OCI-LY7 (cell line): ENCODE data around the gene MAP3K2. TPM values are rescaled to one million over a fixed set of nuclear protein-coding genes. Genes with fewer than 3 reads are reported as not detected.
A peak's percentile ranks its signal among the peaks of the same experiment; 100 is the strongest.

Experiments used
- BruUV-seq: library from RNA; stranded (reverse); fragments of 400-500 nt; replicated peaks from 2 replicates; lab custom pipeline; 2021; lab: Mats Ljungman, UMichigan
- CTCF ChIA-PET: fragments of 300-600 bp; sonication (Branson Sonifier 250); formaldehyde crosslinking; loops from one replicate; lab custom pipeline; 2022; ENCODE audit warnings: antibody characterized with exemption; ENCODE audit not compliant: unreplicated experiment; lab: Charles Lee
- POLR2A ChIA-PET: fragments of 300-600 bp; sonication (Branson Sonifier 250); formaldehyde crosslinking; loops from one replicate; lab custom pipeline; 2022; ENCODE audit warnings: antibody characterized with exemption; lab: Charles Lee
- DNase-seq: peaks from one replicate; pipeline ENCODE4 v3.0.0-alpha.2; 2015; ENCODE audit warnings: low spot score
- H2AFZ ChIP-seq: fragments of 200-600 bp; sonication (generic), shearing (Covaris generic); 2 replicates; pipeline ENCODE4 v1.6.1; 2014; ENCODE audit warnings: mild to moderate bottlenecking, antibody characterized with exemption, low read length, moderate library complexity
- H3K27ac ChIP-seq: fragments of 200-600 bp; sonication (generic); 2 replicates; pipeline ENCODE4 v1.5.1; 2014; ENCODE audit warnings: mixed run types, low read depth, mild to moderate bottlenecking, moderate library complexity, low read length, inconsistent platforms; ENCODE audit not compliant: poor library complexity, severe bottlenecking
- H3K36me3 ChIP-seq: fragments of 200-600 bp; sonication (generic); 2 replicates; pipeline ENCODE4 v1.6.1; 2014; ENCODE audit warnings: mild to moderate bottlenecking, antibody characterized with exemption, low read length, moderate library complexity, mixed read lengths; ENCODE audit not compliant: insufficient read depth
- H3K4me1 ChIP-seq: fragments of 200-600 bp; sonication (generic); 2 replicates; pipeline ENCODE4 v1.5.1; 2014; ENCODE audit warnings: mild to moderate bottlenecking, low read length; ENCODE audit not compliant: insufficient read depth, poor library complexity, severe bottlenecking
- H3K4me2 ChIP-seq: fragments of 200-600 bp; sonication (generic); 2 replicates; pipeline ENCODE4 v1.6.1; 2014; ENCODE audit warnings: mild to moderate bottlenecking, low read length
- H3K4me3 ChIP-seq: fragments of 200-600 bp; sonication (generic); 2 replicates; pipeline ENCODE4 v1.5.1; 2014; ENCODE audit warnings: mild to moderate bottlenecking, low read depth, low read length; ENCODE audit not compliant: poor library complexity, severe bottlenecking
- H3K79me2 ChIP-seq: fragments of 200-600 bp; sonication (generic); 2 replicates; pipeline ENCODE4 v1.6.1; 2016; ENCODE audit warnings: low read depth, mild to moderate bottlenecking, low read length, moderate library complexity, mixed read lengths; ENCODE audit not compliant: insufficient read depth
- H3K9me2 ChIP-seq: fragments of 200-600 bp; sonication (generic); 2 replicates; pipeline ENCODE4 v1.6.1; 2016; ENCODE audit warnings: mild to moderate bottlenecking, low read length, mixed read lengths; ENCODE audit not compliant: insufficient read depth
- H3K9me3 ChIP-seq: fragments of 200-600 bp; sonication (generic); 2 replicates; pipeline ENCODE4 v1.6.1; 2014; ENCODE audit warnings: mild to moderate bottlenecking, mixed run types, low read length, mixed read lengths
- H4K20me1 ChIP-seq: fragments of 200-600 bp; sonication (generic); 2 replicates; pipeline ENCODE4 v1.6.1; 2014; ENCODE audit warnings: mild to moderate bottlenecking, antibody characterized with exemption, low read length, moderate library complexity, mixed read lengths; ENCODE audit not compliant: insufficient read depth
- CTCF ChIP-seq: fragments of 200-600 bp; sonication (generic); conservative IDR thresholded peaks from 2 replicates; pipeline ENCODE4 v1.5.1; 2014; ENCODE audit warnings: mild to moderate bottlenecking, antibody characterized with exemption, low read length, moderate library complexity, mixed read lengths
- EZH2phosphoT487 ChIP-seq: fragments of 200-600 bp; sonication (generic); IDR thresholded peaks from 2 replicates; pipeline ENCODE4 v1.6.1; 2018; ENCODE audit warnings: low read depth, borderline replicate concordance, mild to moderate bottlenecking, mixed run types, antibody characterized with exemption, low read length, moderate library complexity, mixed read lengths
- intact Hi-C: fragments of 100-400 bp; cut with micrococcal nuclease; formaldehyde crosslinking; loops from one replicate; pipeline ENCODE4 v1.10.0; 2022; ENCODE audit not compliant: unreplicated experiment
- total RNA-seq, 2 experiments: library from RNA; depleted of rRNA in 1 of 2; stranded (reverse); fragments of >200 nt in 1 of 2; shearing (Covaris generic) in 1 of 2; gene quantifications; 2 replicates each; pipeline ENCODE4 v1.2.3, GENCODE V29; 2014 to 2022

MAP3K2 gene
- total RNA-seq, 2 experiments from 2014 or later: 33.2 to 52.5 TPM

- Histone ChIP-seq H3K79me2 (no peaks in the 10 kb centered on the region), H3K27ac (no peak overlapping the region), H3K4me1 (peaks cover 55% of the 10 kb centered on the region), H3K4me3 (no peak overlapping the region), H3K36me3 (no peaks in the 10 kb centered on the region), H3K9me3 (no peaks in the 10 kb centered on the region; the same call in 1 of the 2 replicates), H4K20me1 (no peaks in the 10 kb centered on the region), H2AFZ (peak overlapping the region; percentile 78; the same call in 1 of the 2 replicates), H3K4me2 (peak overlapping the region; percentile 55; the same call in 1 of the 2 replicates), H3K9me2 (no peaks in the 10 kb centered on the region)
- ChIA-PET CTCF (no interaction called here), POLR2A (interaction anchor here (0.6 kb wide), 1 partner anchor 803 kb away, joined by 3 read pairs; no protein-coding TSS in a partner anchor)
- intact Hi-C loops: no loop called here
- no TSS peak for BruUV-seq
- no peak for DNase-seq
- TF ChIP-seq EZH2phosphoT487: no peak
Measured at GRCh38 chr2:127407091-127407490, 19.3 kb upstream of the MAP3K2 start.

- Histone ChIP-seq H3K4me1 (peaks cover 55% of the 10 kb centered on the region), H3K4me3 (no peak overlapping the region), H2AFZ (no peak overlapping the region), H3K79me2 (no peaks in the 10 kb centered on the region), H3K9me2 (no peaks in the 10 kb centered on the region), H3K36me3 (no peaks in the 10 kb centered on the region), H4K20me1 (no peaks in the 10 kb centered on the region), H3K9me3 (no peaks in the 10 kb centered on the region), H3K4me2 (no peak overlapping the region), H3K27ac (no peak overlapping the region)
- intact Hi-C loops: no loop called here
- DNase-seq: no peak
- ChIA-PET CTCF (no interaction called here), POLR2A (interaction anchor here (0.7 to 1.0 kb wide), 2 partner anchors 8 to 13 kb away, joined by 3 read pairs; no protein-coding TSS in a partner anchor)
- no TSS peak for BruUV-seq
- TF ChIP-seq CTCF: no peak
- no peak for TF ChIP-seq EZH2phosphoT487
Measured at GRCh38 chr2:127406454-127406853, 18.7 kb upstream of the MAP3K2 start.

- H3K79me2 ChIP-seq: no peaks in the 10 kb centered on the region
- no peaks in the 10 kb centered on the region for H3K36me3 ChIP-seq
- H3K4me1 ChIP-seq: peaks cover 50% of the 10 kb centered on the region
- intact Hi-C loops: no loop called here
- no peaks in the 10 kb centered on the region for H4K20me1 ChIP-seq
- H2AFZ ChIP-seq: no peak overlapping the region
- POLR2A ChIA-PET: no interaction called here
- no peaks in the 10 kb centered on the region for H3K9me2 ChIP-seq
- H3K4me3 ChIP-seq: no peak overlapping the region
- DNase-seq: no peak
- H3K4me2 ChIP-seq: peak overlapping the region; percentile 58
- H3K9me3 ChIP-seq: no peaks in the 10 kb centered on the region
- TF ChIP-seq CTCF (no peak), EZH2phosphoT487 (no peak)
- BruUV-seq: no TSS peak
- H3K27ac ChIP-seq: no peak overlapping the region
- CTCF ChIA-PET: no interaction called here
Measured at GRCh38 chr2:127405255-127405610, 17.5 kb upstream of the MAP3K2 start.
